M059J (cell line): ENCODE data around the gene DDN. TPM values are rescaled to one million over a fixed set of nuclear protein-coding genes. Genes with fewer than 3 reads are reported as not detected.

ENCODE experiments used
- DNase-seq: peaks from one replicate; pipeline ENCODE4 v3.0.0-alpha.2; 2012; ENCODE audit warnings: low read depth
- total RNA-seq: library from RNA; depleted of rRNA; stranded (reverse); fragments of >200 nt; shearing (Covaris generic); gene quantifications from 2 replicates; pipeline ENCODE4 v1.2.3, GENCODE V29; 2014

The DDN gene
- total RNA-seq, 1 experiment from 2014 or later, result not detected

GRCh38 chr12:48981757-48982157 is 17.4 kb downstream of the DDN start:
- no peak for DNase-seq

- no peak for DNase-seq
Measured at GRCh38 chr12:48980953-48981756, 18.0 kb downstream of the DDN start.

- DNase-seq, result no peak
Measured at GRCh38 chr12:48980389-48980952, 18.7 kb downstream of the DDN start.

- DNase-seq, result no peak
Measured at GRCh38 chr12:48979602-48980388, 19.4 kb downstream of the DDN start.

- DNase-seq, result no peak
Measured at GRCh38 chr12:48978741-48979601, 20.2 kb downstream of the DDN start.

- DNase-seq, result no peak
Measured at GRCh38 chr12:48978291-48978740, 20.9 kb downstream of the DDN start, which contains the start of gene WNT1. WNT1 (plus strand) TSS chr12:48978322; CDS start chr12:48978651, 329 bp downstream.

GRCh38 chr12:48977290-48978281 is 21.6 kb downstream of the DDN start:
- DNase-seq, result peak; percentile 45

- DNase-seq, result no peak
Measured at GRCh38 chr12:48973941-48974673, 25.1 kb downstream of the DDN start.

GRCh38 chr12:48973531-48973930 is 25.6 kb downstream of the DDN start:
- DNase-seq, result peak; percentile 48

GRCh38 chr12:48972952-48973483 is 26.2 kb downstream of the DDN start:
- peak; percentile 38 for DNase-seq

- peak; percentile 89 for DNase-seq
Measured at GRCh38 chr12:48972213-48972951, 26.8 kb downstream of the DDN start.

- no peak for DNase-seq
Measured at GRCh38 chr12:48970702-48971334, 28.4 kb downstream of the DDN start.

GRCh38 chr12:48969833-48970701 is 29.1 kb downstream of the DDN start:
- no peak for DNase-seq

GRCh38 chr12:48969160-48969771 is 29.9 kb downstream of the DDN start:
- no peak for DNase-seq

- DNase-seq, result no peak
Measured at GRCh38 chr12:48968467-48968866, 30.7 kb downstream of the DDN start.

- DNase-seq, result no peak
Measured at GRCh38 chr12:48967991-48968390, 31.2 kb downstream of the DDN start.
